Measurements from ENCODE around the gene XRN2. TPM values are rescaled to one million over a fixed set of nuclear protein-coding genes. Genes with fewer than 3 reads are reported as not detected.

XRN2 gene
- total and polyA plus RNA-seq, 2 donors from 2014 or later = 22.6 to 60.9 TPM

GRCh38 chr20:21340991-21341697 lies 38.0 kb downstream of the XRN2 start:
- no peaks in the 10 kb centered on the region for H3K4me1 ChIP-seq (ENCODE audit: control insufficient read depth in 2 of 3, insufficient read depth in 2 of 3, low read depth in 1 of 3, low read length in 3 of 3)
- H3K27ac ChIP-seq (ENCODE audit: low read depth in 2 of 2, low read length in 2 of 2) = no peak overlapping the region
- no peak overlapping the region for H3K4me3 ChIP-seq (ENCODE audit: low read length in 3 of 3)
- FAIRE-seq = no peak
- H3K36me3 ChIP-seq (ENCODE audit: control insufficient read depth in 2 of 3, insufficient read depth in 3 of 3, low read length in 3 of 3) = peaks cover 8 to 30% (median 27%) of the 10 kb centered on the region in 3 donors
- no peaks in the 10 kb centered on the region for H3K9me3 ChIP-seq (ENCODE audit: control insufficient read depth in 2 of 3, insufficient read depth in 1 of 3, low read length in 3 of 3)
- intact Hi-C loops (cut with DNase I) = no loop called here
- TF ChIP-seq, protein P1, sequence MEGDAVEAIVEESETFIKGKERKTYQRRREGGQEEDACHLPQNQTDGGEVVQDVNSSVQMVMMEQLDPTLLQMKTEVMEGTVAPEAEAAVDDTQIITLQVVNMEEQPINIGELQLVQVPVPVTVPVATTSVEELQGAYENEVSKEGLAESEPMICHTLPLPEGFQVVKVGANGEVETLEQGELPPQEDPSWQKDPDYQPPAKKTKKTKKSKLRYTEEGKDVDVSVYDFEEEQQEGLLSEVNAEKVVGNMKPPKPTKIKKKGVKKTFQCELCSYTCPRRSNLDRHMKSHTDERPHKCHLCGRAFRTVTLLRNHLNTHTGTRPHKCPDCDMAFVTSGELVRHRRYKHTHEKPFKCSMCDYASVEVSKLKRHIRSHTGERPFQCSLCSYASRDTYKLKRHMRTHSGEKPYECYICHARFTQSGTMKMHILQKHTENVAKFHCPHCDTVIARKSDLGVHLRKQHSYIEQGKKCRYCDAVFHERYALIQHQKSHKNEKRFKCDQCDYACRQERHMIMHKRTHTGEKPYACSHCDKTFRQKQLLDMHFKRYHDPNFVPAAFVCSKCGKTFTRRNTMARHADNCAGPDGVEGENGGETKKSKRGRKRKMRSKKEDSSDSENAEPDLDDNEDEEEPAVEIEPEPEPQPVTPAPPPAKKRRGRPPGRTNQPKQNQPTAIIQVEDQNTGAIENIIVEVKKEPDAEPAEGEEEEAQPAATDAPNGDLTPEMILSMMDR (IDR thresholded peaks at IDR 0.05; ENCODE audit: borderline replicate concordance, extremely low read depth, insufficient read depth) = no peak
- no peaks in the 10 kb centered on the region for H3K27me3 ChIP-seq (ENCODE audit: control insufficient read depth, insufficient read depth, low read length)
- no peak overlapping the region for H3K9ac ChIP-seq (ENCODE audit: low read length in 3 of 3)
- DNase-seq = no peak

DNA sequence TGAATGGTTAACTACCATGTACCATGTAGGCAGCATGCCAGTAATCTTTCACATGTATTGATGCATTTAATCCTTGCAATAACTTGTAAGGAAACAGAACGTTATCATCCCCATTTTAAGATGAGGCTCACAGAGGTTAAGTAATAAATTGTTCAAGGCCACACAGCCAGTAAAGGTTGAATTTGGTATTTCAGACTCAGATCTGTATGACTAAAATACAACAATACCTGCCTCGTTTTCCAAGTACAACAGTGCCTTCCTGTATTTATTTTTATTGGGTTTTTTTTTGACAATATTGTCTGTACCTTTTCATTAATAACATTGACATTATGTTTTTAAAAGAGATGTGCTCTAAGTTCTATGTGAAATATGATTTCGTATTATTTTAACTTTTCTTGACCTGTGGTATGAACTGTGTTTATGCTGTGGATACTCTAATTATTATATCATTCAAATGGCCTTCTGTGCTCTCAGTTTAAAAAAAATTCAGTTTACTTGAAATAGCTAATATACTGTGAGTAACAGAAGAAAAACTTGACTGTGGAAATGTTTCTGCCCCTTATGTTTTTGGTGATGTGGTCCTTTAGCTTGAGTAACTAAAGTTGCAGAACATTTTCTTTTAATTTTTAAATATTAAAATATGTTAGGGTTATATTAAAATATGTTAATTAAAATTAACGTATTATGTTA lies 39.7 kb downstream of the XRN2 start:
- no peaks in the 10 kb centered on the region for H3K9me3 ChIP-seq (ENCODE audit: control insufficient read depth in 2 of 3, insufficient read depth in 1 of 3, low read length in 3 of 3)
- TF ChIP-seq, protein P1 (IDR thresholded peaks at IDR 0.05; ENCODE audit: borderline replicate concordance, extremely low read depth, insufficient read depth) = no peak
- H3K36me3 ChIP-seq (ENCODE audit: control insufficient read depth in 2 of 3, insufficient read depth in 3 of 3, low read length in 3 of 3) = peaks cover 6 to 22% (median 21%) of the 10 kb centered on the region in 3 donors
- intact Hi-C loops (cut with DNase I) = no loop called here
- no peak overlapping the region for H3K9ac ChIP-seq (ENCODE audit: low read length in 3 of 3)
- H3K4me1 ChIP-seq (ENCODE audit: control insufficient read depth in 2 of 3, insufficient read depth in 2 of 3, low read depth in 1 of 3, low read length in 3 of 3) = no peaks in the 10 kb centered on the region
- no peaks in the 10 kb centered on the region for H3K27me3 ChIP-seq (ENCODE audit: control insufficient read depth, insufficient read depth, low read length)
- FAIRE-seq (peak; percentile 6), DNase-seq (no peak)
- no peak overlapping the region for H3K27ac ChIP-seq (ENCODE audit: low read depth in 2 of 2, low read length in 2 of 2)
- H3K4me3 ChIP-seq (ENCODE audit: low read length in 3 of 3) = no peak overlapping the region

DNA sequence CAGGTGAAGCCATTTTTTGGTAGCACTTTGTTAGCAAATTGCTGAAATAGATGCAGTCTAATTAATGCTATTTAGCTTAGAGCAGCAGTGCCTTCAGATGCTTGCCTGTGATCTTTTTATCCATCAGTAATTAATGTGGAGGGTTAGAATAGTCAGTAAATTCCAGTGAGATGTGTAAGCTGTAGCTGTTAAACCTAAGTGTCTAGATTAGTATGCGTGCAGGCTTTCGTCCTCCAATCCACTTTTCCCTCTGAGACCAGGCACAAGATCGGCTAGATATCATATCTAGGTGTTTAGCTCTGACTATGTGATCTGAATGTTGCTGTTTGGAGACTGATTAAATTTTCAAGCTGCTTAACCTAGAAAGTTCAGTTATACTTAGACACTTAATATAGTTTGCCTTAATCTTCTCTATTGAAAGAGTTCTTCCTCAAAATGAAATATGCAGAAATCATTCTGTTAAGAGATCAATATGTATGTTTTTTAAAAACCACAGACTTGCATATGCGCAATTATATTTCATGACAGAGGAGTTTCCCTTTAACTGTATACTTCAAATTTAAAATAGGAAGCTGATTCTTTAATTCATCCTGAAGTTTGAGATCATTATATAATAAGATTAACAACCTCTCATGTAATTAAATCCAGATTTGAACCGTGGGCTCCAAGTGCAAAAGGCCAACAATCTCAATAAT lies 41.2 kb downstream of the XRN2 start:
- TF ChIP-seq, protein P1 (IDR thresholded peaks at IDR 0.05; ENCODE audit: borderline replicate concordance, extremely low read depth, insufficient read depth) = no peak
- H3K36me3 ChIP-seq (ENCODE audit: control insufficient read depth in 2 of 3, insufficient read depth in 3 of 3, low read length in 3 of 3) = peaks cover 6 to 21% (median 21%) of the 10 kb centered on the region in 3 donors
- FAIRE-seq (no peak), DNase-seq (no peak)
- H3K27me3 ChIP-seq (ENCODE audit: control insufficient read depth, insufficient read depth, low read length) = no peaks in the 10 kb centered on the region
- H3K4me1 ChIP-seq (ENCODE audit: control insufficient read depth in 2 of 3, insufficient read depth in 2 of 3, low read depth in 1 of 3, low read length in 3 of 3) = no peaks in the 10 kb centered on the region
- intact Hi-C loops (cut with DNase I) = no loop called here
- no peak overlapping the region for H3K27ac ChIP-seq (ENCODE audit: low read depth in 2 of 2, low read length in 2 of 2)
- H3K9ac ChIP-seq (ENCODE audit: low read length in 3 of 3) = no peak overlapping the region
- H3K4me3 ChIP-seq (ENCODE audit: low read length in 3 of 3) = no peak overlapping the region
- H3K9me3 ChIP-seq (ENCODE audit: control insufficient read depth in 2 of 3, insufficient read depth in 1 of 3, low read length in 3 of 3) = no peaks in the 10 kb centered on the region
